GM19463 (cell line): ENCODE results near the gene MARK3.
"Not testable (repeated sequence)": the region's sequence is repeated elsewhere in the genome, so short reads cannot be mapped to it uniquely, and the experiment has no call there.

Experiments used
- ATAC-seq: cut with Tn5 transposase; IDR thresholded peaks from one replicate; pipeline ENCODE4 v1.9.1; 2021; ENCODE audit warnings: mild to moderate bottlenecking, moderate library complexity; ENCODE audit not compliant: unreplicated experiment

The MARK3 gene

GRCh38 chr14:103524002-103524935 lies 139.1 kb downstream of the MARK3 start:
- ATAC-seq: no peak

GRCh38 chr14:103525430-103526246 lies 140.4 kb downstream of the MARK3 start:
- ATAC-seq: not testable (repeated sequence)

- ATAC-seq: no peak
These were observed 141.2 kb downstream of the MARK3 start for GRCh38 chr14:103526247-103526913.

GRCh38 chr14:103526914-103527248 lies 141.7 kb downstream of the MARK3 start:
- ATAC-seq: no peak

- ATAC-seq: peak; percentile 86
These were observed 142.4 kb downstream of the MARK3 start for GRCh38 chr14:103527408-103528145.

GRCh38 chr14:103528146-103528586 lies 143.0 kb downstream of the MARK3 start:
- no peak for ATAC-seq

- ATAC-seq: peak; percentile 33
These were observed 143.6 kb downstream of the MARK3 start, which contains the start of gene TRMT61A for GRCh38 chr14:103528587-103529382. Gene TRMT61A (plus strand): TSS chr14:103529196. CDS start chr14:103529979, 783 bp downstream.

- ATAC-seq: no peak
These were observed 144.5 kb downstream of the MARK3 start for GRCh38 chr14:103529383-103530365.

- ATAC-seq: no peak
These were observed 145.2 kb downstream of the MARK3 start for GRCh38 chr14:103530390-103530789.

GRCh38 chr14:103530831-103531230 lies 145.6 kb downstream of the MARK3 start:
- ATAC-seq: no peak

- no peak for ATAC-seq
These were observed 146.4 kb downstream of the MARK3 start for GRCh38 chr14:103531421-103532215.

- ATAC-seq: no peak
These were observed 147.3 kb downstream of the MARK3 start for GRCh38 chr14:103532216-103533136.

- no peak for ATAC-seq
These were observed 148.2 kb downstream of the MARK3 start for GRCh38 chr14:103533137-103533998.

- no peak for ATAC-seq
These were observed 148.9 kb downstream of the MARK3 start for GRCh38 chr14:103533999-103534575.

GRCh38 chr14:103534576-103535061 lies 149.4 kb downstream of the MARK3 start:
- ATAC-seq: no peak
